GM12873 (cell line): ENCODE results near the gene OPN5.

Experiments used
- CTCF ChIP-seq: IDR thresholded peaks from 2 replicates; pipeline ENCODE4 v1.5.1; 2012; ENCODE audit warnings: low read depth, mild to moderate bottlenecking, moderate library complexity, low read length, control low read depth; ENCODE audit not compliant: insufficient read depth; ENCODE audit errors: missing control alignments

Gene OPN5

GRCh38 chr6:47772359-47772758 is 9.5 kb upstream of the OPN5 start:
- TF ChIP-seq CTCF = no peak

- TF ChIP-seq CTCF = no peak
These were observed 8.8 kb upstream of the OPN5 start for GRCh38 chr6:47773005-47773404.

GRCh38 chr6:47780510-47781356 is 1.1 kb upstream of the OPN5 start:
- peak; percentile 64 for TF ChIP-seq CTCF

- TF ChIP-seq CTCF = no peak
These were observed 3.4 kb downstream of the OPN5 start for GRCh38 chr6:47785182-47785581.

- peak; percentile 94 for TF ChIP-seq CTCF
These were observed 6.0 kb downstream of the OPN5 start for GRCh38 chr6:47787620-47788497.

- TF ChIP-seq CTCF = no peak
These were observed 6.7 kb downstream of the OPN5 start for GRCh38 chr6:47788498-47788884.

- TF ChIP-seq CTCF = no peak
These were observed 7.7 kb downstream of the OPN5 start for GRCh38 chr6:47789553-47789952.
